ENCODE results near the gene STAT5B.
"Not testable (repeated sequence)": the region's sequence is repeated elsewhere in the genome, so short reads cannot be mapped to it uniquely, and the experiment has no call there.

Gene STAT5B

DNA sequence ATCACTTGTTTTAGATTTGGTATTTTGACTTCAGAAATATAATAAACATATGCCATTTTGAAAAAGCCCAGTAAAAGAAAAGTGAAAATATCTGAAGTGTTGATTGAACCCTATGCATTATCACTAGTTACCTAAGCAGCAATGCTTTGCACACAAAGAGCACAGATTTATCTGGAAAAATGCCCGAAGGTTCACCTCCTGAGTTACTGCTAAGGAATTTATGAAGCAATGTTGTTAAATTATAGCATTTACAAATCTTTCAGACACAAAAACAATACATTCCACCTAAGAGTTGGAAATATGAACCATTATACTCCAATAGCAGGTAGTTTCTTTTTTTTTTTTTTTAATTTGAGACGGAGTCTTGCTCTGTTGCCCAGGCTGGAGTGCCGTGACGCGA is 43.0 kb downstream of the STAT5B start:
- no peak for DNase-seq (ENCODE audit: low read depth)

- no peak for DNase-seq (ENCODE audit: low read depth)
Observed at GRCh38 chr17:42230225-42230624, 46.0 kb downstream of the STAT5B start.

GRCh38 chr17:42227849-42228700 is 48.1 kb downstream of the STAT5B start:
- DNase-seq (ENCODE audit: low read depth) = no peak

DNA sequence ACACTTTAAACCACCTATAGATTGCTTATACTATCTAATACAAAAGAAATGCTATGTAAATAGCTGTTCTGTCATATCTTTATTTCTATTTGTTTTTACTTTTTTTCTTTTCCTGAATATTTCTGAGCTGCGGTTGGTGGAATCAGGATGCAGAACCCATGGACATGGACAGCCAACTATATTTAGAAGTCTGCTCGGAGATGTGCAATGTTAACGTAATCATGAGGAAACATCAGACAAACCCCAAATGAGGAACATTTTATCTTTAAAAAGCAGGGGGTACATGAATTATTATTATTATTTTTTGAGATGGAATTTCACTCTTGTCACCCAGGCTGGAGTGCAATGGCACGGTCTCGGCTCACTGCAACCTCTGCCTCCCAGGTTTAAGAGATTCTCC is 50.5 kb downstream of the STAT5B start:
- DNase-seq (ENCODE audit: low read depth) = no peak

DNA sequence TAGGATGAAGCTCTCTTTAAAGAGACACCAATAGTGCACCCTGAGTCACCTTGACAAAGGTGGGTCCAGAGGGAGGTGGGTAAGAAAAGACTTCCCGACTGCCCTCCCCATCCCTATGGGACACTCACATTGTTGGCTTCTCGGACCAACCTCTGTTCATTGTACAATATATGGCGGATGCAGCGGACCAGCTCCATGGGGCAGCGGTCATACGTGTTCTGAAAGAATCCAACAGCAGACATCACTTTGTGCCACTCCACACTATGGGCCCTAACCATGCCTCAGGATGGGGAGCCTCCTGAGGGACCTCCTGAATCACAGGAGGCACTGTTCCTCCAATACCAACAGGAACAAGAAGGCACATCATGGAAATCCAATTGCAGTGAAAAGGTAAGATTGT is 51.5 kb downstream of the STAT5B start:
- no peak for DNase-seq (ENCODE audit: low read depth)

DNA sequence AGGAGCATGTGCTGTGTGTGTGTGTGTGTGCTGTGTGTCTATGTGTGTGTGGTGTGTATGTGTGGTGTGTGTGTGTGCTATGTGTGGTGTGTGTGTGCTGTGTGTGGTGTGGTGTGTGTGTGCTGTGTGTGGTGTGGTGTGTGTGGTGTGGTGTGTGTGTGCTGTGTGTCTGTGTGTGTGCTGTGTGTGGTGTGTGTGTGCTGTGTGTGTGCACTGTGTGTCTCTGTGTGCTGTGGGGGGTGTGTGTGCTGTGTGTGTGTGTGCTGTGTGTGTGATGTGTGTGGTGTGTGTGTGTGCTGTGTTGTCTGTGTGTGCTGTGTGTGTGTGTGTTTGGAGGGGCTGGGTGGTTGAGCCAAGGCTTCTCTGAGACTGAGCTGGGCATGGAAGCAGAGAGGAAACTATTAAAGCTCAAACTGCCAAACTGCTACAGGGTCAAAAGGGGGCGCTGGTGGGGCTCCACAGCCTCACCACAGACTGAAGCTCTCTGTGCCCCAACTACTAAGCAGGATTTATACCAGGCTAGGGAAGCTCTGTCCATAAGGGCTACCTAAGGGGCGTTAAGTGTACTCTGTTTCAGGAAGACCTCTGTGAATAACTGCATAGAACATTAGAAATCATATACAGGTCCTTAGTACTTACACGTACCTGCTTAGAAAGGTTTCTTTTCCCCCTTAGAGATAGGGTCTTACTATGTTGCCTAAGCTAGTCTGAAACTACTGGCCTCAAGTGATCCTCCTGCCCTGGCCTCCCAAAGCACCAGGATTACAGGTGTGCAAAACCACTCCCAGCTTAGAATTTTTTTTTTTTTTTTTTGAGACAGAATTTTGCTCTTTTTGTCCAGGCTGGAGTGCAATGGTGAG is 54.1 kb downstream of the STAT5B start:
- DNase-seq (ENCODE audit: low read depth) = peak; percentile 26

- DNase-seq (ENCODE audit: low read depth) = not testable (repeated sequence)
Observed at GRCh38 chr17:42219280-42219679, 56.9 kb downstream of the STAT5B start.

DNA sequence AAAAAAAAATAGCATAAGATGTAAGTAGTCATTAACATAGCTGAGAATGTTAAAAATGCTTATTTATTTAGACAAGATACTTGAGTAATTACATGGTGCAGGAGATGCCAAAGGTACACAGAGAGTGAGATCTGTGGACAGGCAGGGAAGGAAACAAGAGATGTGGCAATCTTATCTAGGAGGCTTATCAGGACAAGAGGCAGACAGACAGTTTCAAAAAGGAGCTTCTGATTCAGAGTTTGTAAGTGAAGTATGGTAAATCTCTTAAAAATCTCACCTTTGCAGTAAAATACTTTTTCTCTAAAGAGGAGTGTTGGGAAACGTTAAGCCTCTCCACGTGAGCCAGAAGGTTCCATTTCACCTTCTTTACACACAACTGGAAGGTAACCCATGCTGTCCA is 62.0 kb downstream of the STAT5B start:
- DNase-seq (ENCODE audit: low read depth) = no peak

GRCh38 chr17:42212382-42212781 is 63.8 kb downstream of the STAT5B start:
- DNase-seq (ENCODE audit: low read depth) = no peak

GRCh38 chr17:42211921-42212341 is 64.3 kb downstream of the STAT5B start:
- not testable (repeated sequence) for DNase-seq (ENCODE audit: low read depth)

DNA sequence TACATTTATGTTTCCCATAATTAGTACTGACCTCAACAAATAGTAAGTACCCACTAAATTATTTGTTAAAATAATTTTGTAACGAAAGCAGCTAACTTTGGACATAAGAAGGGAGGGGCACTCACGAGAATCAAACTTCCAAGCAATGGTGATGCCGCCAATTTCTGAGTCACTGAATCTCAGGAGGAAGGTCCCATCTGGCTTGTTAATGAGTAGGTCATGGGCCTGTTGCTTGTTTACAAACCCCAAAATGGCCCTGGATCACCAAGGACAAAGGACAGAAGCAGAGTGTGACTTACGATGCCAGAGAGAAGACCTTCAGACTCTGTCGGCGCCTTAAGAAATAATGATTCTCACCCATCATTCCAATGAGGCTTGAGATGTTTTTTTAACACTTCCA is 66.1 kb downstream of the STAT5B start:
- DNase-seq (ENCODE audit: low read depth) = no peak

- DNase-seq (ENCODE audit: low read depth) = not testable (repeated sequence)
Observed at GRCh38 chr17:42206153-42206612, 70.0 kb downstream of the STAT5B start.

DNA sequence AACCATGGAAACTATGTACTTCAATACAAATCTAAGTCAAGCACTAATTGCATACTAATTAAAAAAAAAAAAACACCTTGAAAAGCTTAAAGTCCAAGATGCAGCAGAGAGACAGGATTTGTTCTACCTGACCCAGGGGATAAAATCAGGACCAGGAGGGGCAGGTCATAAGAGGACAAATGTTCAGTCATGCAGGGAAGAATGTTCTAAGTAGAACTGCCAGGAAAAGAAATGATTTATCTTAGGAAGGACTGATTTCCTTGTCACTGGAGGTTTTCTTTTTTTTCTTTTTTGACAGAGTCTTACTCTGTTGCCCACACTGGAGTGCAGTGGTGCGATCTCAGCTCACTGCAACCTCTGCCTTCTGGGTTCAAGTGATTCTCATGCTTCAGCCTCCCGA is 72.8 kb downstream of the STAT5B start:
- no peak for DNase-seq (ENCODE audit: low read depth)

- no peak for DNase-seq (ENCODE audit: low read depth)
Observed at GRCh38 chr17:42202696-42203095, 73.5 kb downstream of the STAT5B start.

DNA sequence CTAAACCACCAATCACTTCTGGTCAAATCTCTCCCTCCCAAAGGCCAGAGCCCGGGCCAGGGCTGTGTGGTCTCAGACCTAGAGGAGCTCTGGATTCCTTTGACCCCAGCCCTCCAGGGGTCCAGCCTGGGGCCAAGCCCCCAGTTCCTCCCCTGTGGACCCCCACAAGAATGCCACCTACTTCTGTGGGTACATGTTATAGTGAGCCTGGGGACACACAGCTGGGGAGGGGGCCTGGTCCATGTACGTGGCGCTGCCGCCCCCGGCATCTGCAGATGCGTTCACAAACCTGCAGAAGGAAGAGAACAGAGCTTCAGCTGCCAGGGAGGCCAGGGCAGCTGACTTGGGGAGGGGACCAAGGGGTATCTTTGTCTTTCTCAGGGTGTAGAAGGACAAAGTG is 74.0 kb downstream of the STAT5B start:
- no peak for DNase-seq (ENCODE audit: low read depth)

- DNase-seq (ENCODE audit: low read depth) = no peak
Observed at GRCh38 chr17:42201458-42201772, 74.8 kb downstream of the STAT5B start.

DNA sequence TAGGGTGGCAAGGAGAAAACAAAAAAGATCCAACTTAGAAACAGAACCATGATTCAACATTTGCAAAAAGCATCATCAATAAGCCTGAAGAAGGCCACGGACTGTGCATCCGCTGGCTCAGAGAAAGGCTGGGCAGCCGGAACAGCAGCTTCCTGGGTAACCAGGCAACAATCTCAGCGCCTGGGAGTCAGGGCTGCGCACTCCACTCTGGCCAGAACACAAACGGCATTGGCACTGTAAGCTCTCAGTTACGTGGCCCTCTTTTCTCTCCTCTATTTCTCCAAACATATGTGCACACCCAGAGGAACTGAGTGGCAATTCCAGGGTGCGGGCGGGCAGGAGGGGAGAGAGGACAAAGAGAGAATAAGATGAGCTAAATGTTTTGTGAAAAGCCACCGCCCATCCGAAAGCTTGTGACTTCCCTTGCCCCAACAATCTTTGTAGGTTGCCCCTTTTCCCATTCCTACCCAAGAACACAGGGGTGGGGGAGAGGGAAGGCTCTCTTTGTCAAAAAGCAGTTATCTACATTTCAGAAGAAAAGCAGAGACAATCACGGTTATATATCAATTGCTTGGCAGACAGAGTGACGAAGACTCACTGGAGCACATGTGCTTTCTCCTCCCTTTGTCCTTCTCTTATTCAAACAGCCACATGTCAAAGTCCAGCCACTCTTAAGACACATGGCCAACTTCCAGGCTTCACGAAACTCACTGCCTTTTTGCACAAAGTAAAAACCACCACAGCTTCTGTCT is 75.3 kb downstream of the STAT5B start:
- DNase-seq (ENCODE audit: low read depth) = no peak

GRCh38 chr17:42199416-42200011 is 76.7 kb downstream of the STAT5B start:
- no peak for DNase-seq (ENCODE audit: low read depth)

GRCh38 chr17:42198897-42199296 is 77.3 kb downstream of the STAT5B start:
- DNase-seq (ENCODE audit: low read depth) = no peak

GRCh38 chr17:42197564-42198156 is 78.5 kb downstream of the STAT5B start:
- DNase-seq (ENCODE audit: low read depth) = no peak

Measured in stimulated activated CD8-positive, alpha-beta memory T cell treated with anti-CD3 and anti-CD28 coated beads, Interleukin-15, amount 100 ng/mL, for 1 hour (primary cell).